ENCODE measurements around the gene CUX1.
"Not testable (repeated sequence)": the region's sequence is repeated elsewhere in the genome, so short reads cannot be mapped to it uniquely, and the experiment has no call there.

Gene CUX1

GRCh38 chr7:102312317-102312716 lies 494.9 kb downstream of the CUX1 start:
- no peak for DNase-seq (ENCODE audit: low read depth)

DNA sequence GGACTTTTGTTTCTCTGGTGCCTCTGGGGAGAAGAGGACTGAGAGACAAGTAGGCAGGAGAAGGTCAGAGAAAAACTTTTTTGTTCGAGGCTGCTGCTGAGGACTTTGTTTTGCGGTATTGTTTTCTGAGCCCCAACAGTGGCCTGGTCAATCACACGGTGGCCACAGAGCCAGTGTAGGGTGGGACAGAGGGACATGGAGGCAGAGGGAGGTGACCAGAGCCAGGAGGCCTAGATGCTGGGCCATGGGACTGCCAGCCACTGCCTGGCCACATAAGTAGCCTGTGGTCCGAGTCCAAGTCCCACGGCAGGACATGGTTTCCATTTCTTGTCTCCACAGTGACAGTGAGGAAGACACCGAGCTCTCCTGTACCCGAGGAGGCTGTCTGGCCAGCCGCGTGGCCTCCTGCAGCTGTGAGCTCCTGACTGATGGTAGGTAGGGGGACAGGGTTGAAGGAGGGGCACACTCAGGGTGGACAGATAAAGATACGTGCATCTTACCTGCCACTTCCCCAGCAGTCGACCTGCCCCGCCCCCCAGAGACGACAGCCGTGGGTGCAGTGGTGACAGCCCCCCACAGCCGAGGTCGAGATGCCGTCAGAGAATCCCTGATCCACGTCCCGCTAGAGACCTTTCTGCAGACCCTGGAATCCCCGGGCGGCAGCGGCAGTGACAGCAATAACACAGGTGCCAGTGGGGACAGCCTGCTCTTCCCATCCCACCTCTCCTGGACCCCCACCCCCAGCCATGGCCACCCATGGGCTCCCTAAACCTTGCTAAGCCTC lies 496.8 kb downstream of the CUX1 start:
- no peak for DNase-seq (ENCODE audit: low read depth)

- no peak for DNase-seq (ENCODE audit: low read depth)
These were observed 500.0 kb downstream of the CUX1 start for GRCh38 chr7:102317231-102318059.

DNA sequence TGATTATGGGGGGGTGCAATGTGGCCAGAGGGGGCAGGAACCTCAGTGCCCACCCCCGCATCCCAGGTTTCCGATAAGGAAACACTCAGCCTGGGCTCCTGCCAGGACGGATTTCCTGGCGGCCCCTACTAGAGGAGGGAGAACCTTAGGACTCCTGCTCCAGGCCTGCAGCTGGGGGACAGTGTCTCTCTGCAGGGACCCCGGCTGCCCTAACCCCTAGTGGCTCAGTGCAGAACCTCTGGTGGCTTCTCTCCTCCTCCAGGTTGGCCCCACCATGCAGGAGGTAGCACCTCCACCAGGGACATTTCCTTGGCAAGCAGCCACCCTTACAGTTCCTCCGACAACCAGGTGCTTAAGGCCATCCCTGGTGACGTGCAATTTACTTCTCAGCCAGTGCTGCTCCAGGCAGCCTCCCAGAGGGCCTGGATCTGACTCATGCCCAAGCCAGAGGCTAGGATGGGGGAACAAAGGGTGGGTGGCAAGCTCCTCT lies 501.1 kb downstream of the CUX1 start:
- no peak for DNase-seq (ENCODE audit: low read depth)

- DNase-seq (ENCODE audit: low read depth): no peak
These were observed 502.2 kb downstream of the CUX1 start for GRCh38 chr7:102319671-102320070.

DNA sequence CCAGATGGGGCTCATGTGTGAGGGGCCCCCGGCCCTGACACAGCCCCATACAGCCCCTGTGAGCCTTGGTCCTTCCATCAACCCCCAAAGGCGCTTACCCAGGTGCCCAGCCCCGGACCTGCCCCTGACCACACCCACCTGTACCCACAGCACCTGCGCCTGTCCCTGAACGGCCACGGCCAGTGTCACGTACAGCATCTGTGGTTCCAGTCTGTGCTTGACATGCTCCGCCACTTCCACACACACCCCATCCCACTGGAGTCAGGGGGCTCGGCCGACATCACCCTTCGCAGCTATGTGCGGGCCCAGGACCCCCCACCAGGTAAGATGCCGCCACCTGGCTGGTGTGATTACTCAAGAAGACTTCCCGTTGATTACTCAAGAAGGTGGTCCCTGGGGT lies 502.8 kb downstream of the CUX1 start:
- no peak for DNase-seq (ENCODE audit: low read depth)

DNA sequence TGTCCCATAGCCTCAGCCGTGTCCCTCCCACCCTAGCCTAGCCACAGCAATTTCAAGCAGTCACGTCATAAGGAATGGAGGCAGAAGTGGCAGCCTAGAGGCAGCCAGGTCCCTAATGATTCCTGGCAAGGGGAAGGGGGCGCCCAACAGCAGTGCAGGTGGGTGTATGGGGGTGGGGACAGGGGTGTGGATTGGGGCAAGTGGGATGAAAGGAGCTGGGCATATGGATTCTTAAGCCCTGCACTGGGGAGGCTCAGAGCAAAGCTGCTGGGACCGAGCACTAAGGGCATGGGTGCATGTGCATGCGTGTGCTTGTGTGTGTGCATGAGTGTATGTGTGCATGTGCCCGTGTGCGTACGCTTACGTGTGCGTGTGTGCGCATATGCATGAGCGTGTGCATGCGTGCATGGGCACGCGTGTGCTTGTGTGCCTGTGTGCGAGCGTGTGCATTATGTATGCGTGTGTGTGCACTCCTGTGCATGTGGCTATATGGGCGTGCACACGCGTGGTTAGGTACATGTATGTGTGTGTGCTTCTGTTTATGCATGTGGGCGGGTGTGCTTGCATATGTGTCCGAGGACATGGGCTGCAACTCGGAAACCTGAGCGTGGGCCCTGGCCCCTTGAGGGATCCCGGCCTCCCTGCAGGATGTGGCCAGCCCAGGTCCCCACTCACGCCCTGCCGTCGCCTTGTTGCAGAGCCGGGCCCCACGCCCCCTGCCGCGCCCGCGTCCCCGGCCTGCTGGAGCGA lies 503.4 kb downstream of the CUX1 start:
- no peak for DNase-seq (ENCODE audit: low read depth)

- no peak for DNase-seq (ENCODE audit: low read depth)
These were observed 504.1 kb downstream of the CUX1 start for GRCh38 chr7:102321351-102322201.

DNA sequence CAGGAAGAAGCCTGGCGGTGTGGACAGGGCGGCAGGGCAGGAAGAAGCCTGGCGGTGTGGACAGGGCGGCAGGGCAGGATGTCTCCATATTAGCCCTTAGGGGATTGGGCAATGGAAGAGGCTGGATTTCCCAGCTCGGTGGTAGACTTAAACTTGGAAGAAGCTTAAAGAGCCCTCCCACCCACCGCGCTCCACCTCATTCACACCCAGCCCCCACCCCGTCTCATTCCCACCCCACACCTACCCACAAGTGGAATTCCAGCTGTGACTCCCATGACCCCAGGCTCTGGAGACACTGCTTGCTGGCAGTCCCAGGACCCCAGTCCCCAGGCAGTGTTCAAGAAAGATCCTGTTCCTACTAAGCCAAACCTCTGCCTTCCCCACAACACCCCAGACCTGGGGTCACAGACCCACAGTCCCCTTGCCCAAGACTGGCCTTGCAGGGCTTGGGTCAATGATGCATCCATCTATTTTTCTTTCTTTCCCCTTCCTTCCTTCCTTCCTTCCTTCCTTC lies 504.8 kb downstream of the CUX1 start:
- DNase-seq (ENCODE audit: low read depth): no peak

DNA sequence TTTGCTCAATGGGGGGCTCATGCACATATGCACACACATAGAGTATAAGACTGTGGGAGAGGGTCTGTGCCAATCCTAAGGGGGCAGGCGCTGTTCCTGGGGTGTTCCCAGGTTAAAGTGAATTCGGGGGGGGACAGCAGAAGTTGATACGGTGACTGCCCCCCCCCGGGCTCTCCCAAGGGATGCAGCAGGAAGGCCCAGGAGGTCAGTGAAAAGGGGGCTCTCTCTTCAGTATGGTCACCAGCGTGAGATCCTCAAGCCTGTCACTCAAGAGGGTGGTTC lies 506.4 kb downstream of the CUX1 start:
- no peak for DNase-seq (ENCODE audit: low read depth)

- not testable (repeated sequence) for DNase-seq (ENCODE audit: low read depth)
These were observed 507.7 kb downstream of the CUX1 start for GRCh38 chr7:102325106-102325505.

DNA sequence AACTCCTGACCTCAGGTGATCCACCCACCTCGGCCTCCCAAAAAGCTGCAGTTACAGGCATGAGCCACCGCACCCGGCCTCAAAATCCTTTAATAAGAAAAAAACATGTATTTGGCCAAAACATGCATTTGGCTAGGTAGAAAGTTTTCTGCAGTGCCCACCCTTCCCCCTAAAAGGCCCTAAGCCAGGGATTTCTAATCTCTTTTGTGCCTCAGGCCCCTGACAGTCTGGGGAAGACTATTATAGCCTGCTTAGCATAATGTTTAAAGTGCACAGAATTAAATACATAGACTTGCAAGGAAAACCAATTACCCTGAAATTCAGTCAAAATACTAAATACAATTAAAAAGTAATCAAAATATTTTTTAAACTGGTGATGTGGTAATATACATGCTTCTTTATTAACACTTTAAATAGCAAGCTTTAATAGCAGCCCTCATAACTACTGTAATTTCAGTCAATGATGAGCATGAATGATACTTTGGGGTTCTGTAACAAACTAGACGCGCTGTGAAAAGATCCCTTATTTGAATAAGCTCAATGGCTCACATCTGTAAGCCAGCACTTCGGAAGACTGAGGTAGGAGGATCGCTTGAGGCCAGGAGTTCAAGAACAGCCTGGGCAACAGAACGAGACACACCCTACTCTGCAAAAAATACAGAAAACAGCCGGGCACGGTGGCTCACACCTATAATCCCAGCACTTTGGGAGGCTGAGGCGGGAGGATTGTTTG lies 508.9 kb downstream of the CUX1 start:
- no peak for DNase-seq (ENCODE audit: low read depth)

GRCh38 chr7:102327183-102327582 lies 509.8 kb downstream of the CUX1 start:
- DNase-seq (ENCODE audit: low read depth): not testable (repeated sequence)

DNA sequence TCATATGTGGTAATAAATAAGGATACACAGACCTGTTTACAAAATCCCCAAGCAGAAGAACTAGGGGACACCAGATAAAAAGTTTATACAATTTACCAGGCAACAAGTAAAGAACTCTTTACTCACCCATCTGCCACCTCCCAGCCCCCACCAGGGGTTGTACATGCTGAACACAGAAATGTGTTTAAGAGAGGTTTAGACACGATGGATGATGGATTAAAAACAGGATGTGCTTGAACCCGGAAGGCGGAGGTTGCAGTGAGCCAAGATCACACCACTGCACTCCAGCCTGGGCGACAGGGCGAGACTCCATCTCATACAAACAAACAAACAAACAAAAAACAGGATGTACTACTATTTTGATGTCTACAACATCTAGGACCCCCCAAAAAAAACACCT lies 511.4 kb downstream of the CUX1 start:
- DNase-seq (ENCODE audit: low read depth): not testable (repeated sequence)

DNA sequence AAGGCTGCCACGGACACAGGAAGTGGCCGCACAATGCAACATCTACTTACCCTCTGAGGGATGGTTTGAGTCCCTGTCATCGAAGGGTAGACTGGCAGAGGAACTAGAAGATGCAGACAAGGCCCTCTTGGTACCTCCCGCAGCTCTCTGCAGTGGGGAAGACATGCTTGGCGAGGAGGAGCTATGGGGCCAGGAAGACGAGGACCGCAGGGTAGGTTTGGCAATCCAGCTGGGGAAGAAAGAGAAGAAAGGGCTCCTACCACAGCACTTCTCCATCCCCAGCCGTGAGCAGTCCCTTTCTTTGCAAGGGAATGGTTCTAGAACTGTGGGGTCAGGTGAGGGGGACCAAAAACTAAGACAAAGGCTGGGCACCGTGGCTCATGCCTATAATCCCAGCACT lies 511.9 kb downstream of the CUX1 start:
- DNase-seq (ENCODE audit: low read depth): not testable (repeated sequence)

DNA sequence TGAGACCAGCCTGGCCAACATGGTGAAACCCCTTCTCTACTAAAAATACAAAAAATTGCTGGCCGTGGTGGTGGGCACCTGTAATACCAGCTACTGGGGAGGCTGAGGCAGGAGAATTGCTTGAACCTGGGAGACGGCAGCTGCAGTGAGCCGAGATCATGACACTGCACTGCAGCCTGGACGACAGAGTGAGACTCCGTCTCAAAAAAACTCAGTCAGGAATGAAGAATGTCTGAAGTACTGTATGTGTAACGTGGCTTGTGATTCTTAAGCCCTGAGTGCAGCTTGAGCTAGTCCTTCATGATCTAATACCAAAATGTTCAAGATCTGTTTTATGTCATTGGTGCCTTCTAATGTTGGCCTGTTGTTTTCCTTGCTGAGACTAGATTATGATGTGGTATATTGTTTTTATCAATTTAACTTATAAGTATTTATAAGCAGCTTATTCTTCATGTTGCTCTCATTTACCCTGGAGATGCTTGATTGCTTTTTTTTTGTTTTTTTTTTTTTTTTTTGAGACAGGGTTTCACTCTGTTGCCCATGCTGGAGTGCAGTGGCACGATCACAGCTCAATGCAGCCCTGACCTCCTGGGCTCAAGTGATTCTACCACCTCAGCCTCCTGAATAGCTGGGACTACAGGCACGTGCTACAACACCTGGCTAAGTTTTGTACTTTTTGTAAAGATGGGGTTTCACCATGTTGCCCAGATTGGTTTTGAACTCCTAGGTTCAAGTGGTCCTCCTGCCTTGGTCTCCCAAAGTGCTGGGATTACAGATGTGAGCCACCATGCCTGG lies 513.4 kb downstream of the CUX1 start:
- DNase-seq (ENCODE audit: low read depth): not testable (repeated sequence)
